Vagina (tissue), 2 donors: Measurements from ENCODE around the gene RNF34.

Experiments used
- CTCF ChIP-seq, 3 experiments: fragments of 450-650 bp in 2 of 3; fragments of 200-600 bp in 1 of 3; sonication (generic) in 1 of 3; IDR thresholded peaks; one replicate each; pipeline ENCODE4 v1.5.1; 2017 to 2019; ENCODE audit warnings: antibody characterized with exemption in 3 of 3, mild to moderate bottlenecking in 2 of 3, moderate library complexity in 2 of 3
- POLR2A ChIP-seq, 2 donors: fragments of 450-650 bp; IDR thresholded peaks; one replicate each; pipeline ENCODE4 v1.6.1; 2017; ENCODE audit warnings: antibody characterized with exemption in 2 of 2, mild to moderate bottlenecking in 2 of 2, moderate library complexity in 2 of 2
- POLR2AphosphoS5 ChIP-seq, 2 donors: sonication (generic); formaldehyde crosslinking; IDR thresholded peaks; one replicate each; pipeline ENCODE4 v1.9.0; 2017; ENCODE audit warnings: antibody characterized with exemption in 2 of 2, mild to moderate bottlenecking in 2 of 2, low read depth in 1 of 2; ENCODE audit not compliant: insufficient read depth in 1 of 2

GRCh38 chr12:121405211-121405610 lies 5.3 kb downstream of the RNF34 start:
- no peak for TF ChIP-seq CTCF (IDR thresholded peaks at IDR 0.05)
- no peak for TF ChIP-seq POLR2AphosphoS5 (IDR thresholded peaks at IDR 0.05; ENCODE audit: insufficient read depth in 1 of 2, low read depth in 1 of 2)
- TF ChIP-seq POLR2A (IDR thresholded peaks at IDR 0.05): no peak
